Measurements from ENCODE around the gene RAB11A. TPM values are rescaled to one million over a fixed set of nuclear protein-coding genes. Genes with fewer than 3 reads are reported as not detected.

The RAB11A gene
- total RNA-seq, 1 experiment from 2014 or later = 407 TPM

DNA sequence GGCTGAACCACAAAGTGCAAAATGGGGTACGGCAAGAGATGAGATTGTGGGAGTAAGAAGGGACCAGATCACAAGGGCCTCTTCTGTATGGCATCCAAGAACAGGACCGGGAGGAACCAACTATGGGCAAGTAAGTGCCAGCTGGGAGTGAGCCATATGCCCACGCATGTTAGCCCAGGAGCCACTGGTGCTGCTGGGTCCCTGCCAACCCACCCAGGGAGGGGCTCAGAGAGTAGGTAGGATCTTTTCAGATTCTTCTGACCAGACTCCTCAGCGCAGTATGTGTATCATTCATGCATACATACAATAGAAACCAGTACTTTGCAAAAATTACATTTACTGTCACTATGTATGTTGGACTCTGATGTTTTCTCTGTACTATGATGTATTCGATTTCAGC, 54.0 kb downstream of the RAB11A start:
- no peaks in the 10 kb centered on the region for H3K9me3 Mint-ChIP-seq (ENCODE audit: low read depth, unreplicated experiment)
- H3K27ac Mint-ChIP-seq (ENCODE audit: unreplicated experiment) = no peak overlapping the region
- CTCF ChIA-PET = interaction anchor here (1.9 kb wide), 1 partner anchor 17 kb away, joined by 4 read pairs; no protein-coding TSS in a partner anchor
- H3K4me1 Mint-ChIP-seq (ENCODE audit: low read depth, unreplicated experiment) = no peaks in the 10 kb centered on the region
- no peak for DNase-seq
- H3K36me3 Mint-ChIP-seq (ENCODE audit: insufficient read depth, unreplicated experiment) = no peaks in the 10 kb centered on the region
- H3K27me3 Mint-ChIP-seq (ENCODE audit: unreplicated experiment) = no peaks in the 10 kb centered on the region
- TF ChIP-seq, protein P1, sequence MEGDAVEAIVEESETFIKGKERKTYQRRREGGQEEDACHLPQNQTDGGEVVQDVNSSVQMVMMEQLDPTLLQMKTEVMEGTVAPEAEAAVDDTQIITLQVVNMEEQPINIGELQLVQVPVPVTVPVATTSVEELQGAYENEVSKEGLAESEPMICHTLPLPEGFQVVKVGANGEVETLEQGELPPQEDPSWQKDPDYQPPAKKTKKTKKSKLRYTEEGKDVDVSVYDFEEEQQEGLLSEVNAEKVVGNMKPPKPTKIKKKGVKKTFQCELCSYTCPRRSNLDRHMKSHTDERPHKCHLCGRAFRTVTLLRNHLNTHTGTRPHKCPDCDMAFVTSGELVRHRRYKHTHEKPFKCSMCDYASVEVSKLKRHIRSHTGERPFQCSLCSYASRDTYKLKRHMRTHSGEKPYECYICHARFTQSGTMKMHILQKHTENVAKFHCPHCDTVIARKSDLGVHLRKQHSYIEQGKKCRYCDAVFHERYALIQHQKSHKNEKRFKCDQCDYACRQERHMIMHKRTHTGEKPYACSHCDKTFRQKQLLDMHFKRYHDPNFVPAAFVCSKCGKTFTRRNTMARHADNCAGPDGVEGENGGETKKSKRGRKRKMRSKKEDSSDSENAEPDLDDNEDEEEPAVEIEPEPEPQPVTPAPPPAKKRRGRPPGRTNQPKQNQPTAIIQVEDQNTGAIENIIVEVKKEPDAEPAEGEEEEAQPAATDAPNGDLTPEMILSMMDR (IDR thresholded peaks at IDR 0.05; ENCODE audit: unreplicated experiment) = no peak
- no peak overlapping the region for H3K4me3 Mint-ChIP-seq (ENCODE audit: low read depth, unreplicated experiment)
- intact Hi-C loops (cut with micrococcal nuclease; ENCODE audit: unreplicated experiment) = no loop called here
- BruUV-seq (replicated peaks) = no TSS peak

DNA sequence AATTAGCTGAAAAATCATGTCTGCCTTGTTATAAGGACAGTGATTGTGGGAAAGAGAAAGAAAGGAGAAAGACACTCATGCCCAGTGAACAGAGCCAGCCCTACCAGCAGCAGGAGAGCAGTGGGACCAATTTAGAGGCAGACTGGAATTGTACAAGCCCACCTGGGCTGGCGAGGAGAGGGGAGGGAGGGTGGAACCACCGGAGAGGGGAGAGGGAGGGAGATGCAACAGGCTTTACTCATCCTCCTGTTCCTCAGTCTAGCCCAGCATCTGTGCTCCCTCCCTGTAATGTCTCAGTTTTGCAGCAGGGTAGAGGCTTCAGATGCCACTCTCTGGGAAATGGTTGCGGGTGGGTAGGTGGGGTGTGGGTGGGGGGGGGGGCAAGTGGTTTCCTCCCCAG, 54.7 kb downstream of the RAB11A start:
- intact Hi-C loops (cut with micrococcal nuclease; ENCODE audit: unreplicated experiment) = no loop called here
- H3K27ac Mint-ChIP-seq (ENCODE audit: unreplicated experiment) = no peak overlapping the region
- no peaks in the 10 kb centered on the region for H3K36me3 Mint-ChIP-seq (ENCODE audit: insufficient read depth, unreplicated experiment)
- no peaks in the 10 kb centered on the region for H3K4me1 Mint-ChIP-seq (ENCODE audit: low read depth, unreplicated experiment)
- no TSS peak for BruUV-seq (replicated peaks)
- TF ChIP-seq, protein P1 (IDR thresholded peaks at IDR 0.05; ENCODE audit: unreplicated experiment) = no peak
- no peak for DNase-seq
- no peaks in the 10 kb centered on the region for H3K27me3 Mint-ChIP-seq (ENCODE audit: unreplicated experiment)
- no peaks in the 10 kb centered on the region for H3K9me3 Mint-ChIP-seq (ENCODE audit: low read depth, unreplicated experiment)
- CTCF ChIA-PET = interaction anchor here (1.9 kb wide), 1 partner anchor 16 kb away, joined by 4 read pairs; no protein-coding TSS in a partner anchor
- no peak overlapping the region for H3K4me3 Mint-ChIP-seq (ENCODE audit: low read depth, unreplicated experiment)

DNA sequence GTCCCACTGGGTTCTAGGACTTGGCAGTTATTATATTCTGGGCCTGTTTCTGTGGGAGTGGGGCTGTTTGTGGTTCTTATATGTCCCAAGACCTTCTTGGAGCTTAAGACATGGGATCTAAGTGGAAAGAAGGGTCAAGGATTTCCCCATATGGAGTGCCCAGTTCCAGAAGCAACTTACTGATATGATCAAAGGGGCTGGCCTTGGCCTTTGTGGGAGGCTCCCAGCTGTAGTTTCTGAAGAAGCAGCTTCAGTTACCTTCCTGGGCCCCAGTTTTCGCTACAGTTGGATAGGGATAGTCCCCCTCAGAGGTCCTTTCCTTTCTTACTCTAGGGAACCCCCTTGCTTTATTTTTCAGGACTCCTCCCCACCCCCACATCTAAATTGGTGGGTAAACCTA, 56.0 kb downstream of the RAB11A start:
- no peaks in the 10 kb centered on the region for H3K4me1 Mint-ChIP-seq (ENCODE audit: low read depth, unreplicated experiment)
- no peak overlapping the region for H3K4me3 Mint-ChIP-seq (ENCODE audit: low read depth, unreplicated experiment)
- no peaks in the 10 kb centered on the region for H3K27me3 Mint-ChIP-seq (ENCODE audit: unreplicated experiment)
- no TSS peak for BruUV-seq (replicated peaks)
- H3K9me3 Mint-ChIP-seq (ENCODE audit: low read depth, unreplicated experiment) = no peaks in the 10 kb centered on the region
- no peaks in the 10 kb centered on the region for H3K36me3 Mint-ChIP-seq (ENCODE audit: insufficient read depth, unreplicated experiment)
- CTCF ChIA-PET = interaction anchor here (1.9 kb wide), 1 partner anchor 15 kb away, joined by 4 read pairs; no protein-coding TSS in a partner anchor
- intact Hi-C loops (cut with micrococcal nuclease; ENCODE audit: unreplicated experiment) = no loop called here
- no peak overlapping the region for H3K27ac Mint-ChIP-seq (ENCODE audit: unreplicated experiment)
- DNase-seq = no peak
- TF ChIP-seq, protein P1 (IDR thresholded peaks at IDR 0.05; ENCODE audit: unreplicated experiment) = no peak

DNA sequence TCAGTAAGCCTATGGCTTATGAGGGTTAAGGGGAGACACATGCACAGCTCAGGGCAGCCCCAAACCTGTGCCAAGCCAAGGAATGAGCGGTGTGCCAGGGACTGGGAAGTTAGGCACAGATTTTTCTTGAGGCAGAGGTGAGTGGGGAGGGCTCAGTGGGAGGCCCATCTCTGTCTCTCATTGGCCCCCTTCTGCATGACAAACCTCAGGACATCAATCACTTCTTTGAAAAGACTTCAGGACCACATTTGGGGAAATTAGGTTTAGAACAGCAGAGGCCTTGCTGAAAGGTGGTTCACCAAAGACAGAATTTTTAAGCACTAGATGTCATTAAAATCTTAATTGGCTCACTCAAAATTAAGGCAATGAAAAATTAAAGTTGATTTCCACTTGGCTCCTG, 57.2 kb downstream of the RAB11A start:
- no peak for DNase-seq
- intact Hi-C loops (cut with micrococcal nuclease; ENCODE audit: unreplicated experiment) = no loop called here
- no TSS peak for BruUV-seq (replicated peaks)
- Mint-ChIP-seq H3K27me3 (ENCODE audit: unreplicated experiment) (no peaks in the 10 kb centered on the region), H3K4me3 (ENCODE audit: low read depth, unreplicated experiment) (no peak overlapping the region), H3K9me3 (ENCODE audit: low read depth, unreplicated experiment) (no peaks in the 10 kb centered on the region), H3K4me1 (ENCODE audit: low read depth, unreplicated experiment) (no peaks in the 10 kb centered on the region), H3K27ac (ENCODE audit: unreplicated experiment) (no peak overlapping the region), H3K36me3 (ENCODE audit: insufficient read depth, unreplicated experiment) (no peaks in the 10 kb centered on the region)
- CTCF ChIA-PET = no interaction called here
- TF ChIP-seq, protein P1 (IDR thresholded peaks at IDR 0.05; ENCODE audit: unreplicated experiment) = no peak
